Measurements from ENCODE around the gene RPS3. TPM values are rescaled to one million over a fixed set of nuclear protein-coding genes. Genes with fewer than 3 reads are reported as not detected.

RPS3 gene
- total and polyA plus RNA-seq, 2 of the 13 experiments (the other 11 are each of a cell fraction or from before 2014, with no cell fraction given), result 2,143 to 3,616 TPM

DNA sequence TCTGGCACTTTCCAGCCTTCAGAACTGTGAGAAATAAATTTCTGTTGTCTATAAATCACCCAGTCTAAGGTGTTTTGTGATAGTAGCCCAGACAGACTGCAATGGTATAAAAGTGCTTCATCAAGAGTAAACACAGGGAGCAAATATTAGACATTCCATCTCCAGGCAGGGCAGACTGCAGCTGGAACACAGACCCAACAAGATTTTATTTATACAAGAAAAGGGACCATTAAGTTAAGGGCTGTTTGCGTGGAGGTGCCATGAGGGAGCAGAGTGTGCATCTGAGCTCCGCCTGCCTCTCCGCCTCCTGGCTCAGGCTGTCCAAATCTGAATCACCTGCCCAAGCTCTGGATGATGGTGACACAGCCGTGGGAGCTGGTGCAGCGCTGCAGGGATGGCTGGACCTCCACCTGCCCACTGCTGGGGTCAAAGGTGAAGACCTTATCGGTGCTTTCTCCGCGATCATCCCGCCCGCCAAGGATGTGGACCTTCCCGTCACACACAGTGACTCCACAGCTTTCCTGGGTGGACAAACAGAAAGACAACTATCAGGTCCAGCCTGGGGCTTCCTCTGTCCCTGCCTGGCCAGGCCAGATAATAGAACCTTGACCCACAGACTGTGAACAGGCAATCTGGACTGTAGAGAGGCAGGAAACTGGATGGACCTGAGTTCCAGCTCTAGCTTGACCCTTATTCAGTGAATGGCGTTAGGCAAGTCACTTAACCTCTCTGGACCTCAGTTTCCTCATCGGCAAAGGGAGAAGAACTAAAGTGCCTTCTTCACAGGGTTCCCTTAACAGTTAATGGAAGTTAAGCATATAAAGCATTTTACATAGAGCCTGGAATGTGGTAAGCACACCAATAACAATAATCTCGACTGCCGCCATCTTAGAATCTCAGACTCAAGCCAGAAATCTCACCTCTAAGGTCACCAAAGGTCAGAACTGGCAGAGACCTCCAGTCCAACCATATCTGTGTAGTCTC lies 23.2 kb downstream of the RPS3 start (continued):
- TF ChIP-seq RFX5 (IDR thresholded peaks at IDR 0.05; ENCODE audit: low read depth, low read length), result no peak
- TF ChIP-seq SP2 (CRISPR knock-in tag; IDR thresholded peaks at IDR 0.05), result no peak
- no peak for TF ChIP-seq MAFG (CRISPR knock-in tag; IDR thresholded peaks at IDR 0.05)
- TF ChIP-seq ZNF737 (CRISPR knock-in tag; IDR thresholded peaks at IDR 0.05; ENCODE audit: borderline replicate concordance), result no peak
- TF ChIP-seq ZNF496 (CRISPR knock-in tag; IDR thresholded peaks at IDR 0.05; ENCODE audit: insufficient replicate concordance), result no peak
- TF ChIP-seq TEAD2 (CRISPR knock-in tag; IDR thresholded peaks at IDR 0.05), result no peak
- TF ChIP-seq CREBL2 (CRISPR knock-in tag; IDR thresholded peaks at IDR 0.05; ENCODE audit: borderline replicate concordance), result no peak
- TF ChIP-seq ZNF501 (CRISPR knock-in tag; IDR thresholded peaks at IDR 0.05), result no peak
- no peak for TF ChIP-seq ZNF850 (CRISPR knock-in tag; conservative IDR thresholded peaks at IDR 0.05)
- no peak for TF ChIP-seq NCOA5 (CRISPR knock-in tag; IDR thresholded peaks at IDR 0.05)
- no peak for TF ChIP-seq SOX13 (IDR thresholded peaks at IDR 0.05)
- no peak; a peak in 1 of 4 replicates for TF ChIP-seq SOX13 (CRISPR knock-in tag; conservative IDR thresholded peaks at IDR 0.05 in 1 of 2, IDR thresholded peaks at IDR 0.05 in 1 of 2)
- TF ChIP-seq MATR3 (CRISPR knock-in tag; IDR thresholded peaks at IDR 0.05), result no peak
- no peak for TF ChIP-seq ZNF275 (CRISPR knock-in tag; IDR thresholded peaks at IDR 0.05; ENCODE audit: borderline replicate concordance)
- no peak for TF ChIP-seq ZUFSP (CRISPR knock-in tag; IDR thresholded peaks at IDR 0.05; ENCODE audit: borderline replicate concordance)
- no peak for TF ChIP-seq SPEN (CRISPR knock-in tag; IDR thresholded peaks at IDR 0.05; ENCODE audit: low read depth)
- TF ChIP-seq POLR2A (IDR thresholded peaks at IDR 0.05; ENCODE audit: insufficient read depth in 1 of 2, low read depth in 2 of 2, low read length in 2 of 2), result no peak
- no peak for TF ChIP-seq ZNF562 (CRISPR knock-in tag; IDR thresholded peaks at IDR 0.05; ENCODE audit: borderline replicate concordance)
- no peak for TF ChIP-seq STAT5B (CRISPR knock-in tag; IDR thresholded peaks at IDR 0.05)
- TF ChIP-seq ZFP36 (IDR thresholded peaks at IDR 0.05; ENCODE audit: borderline replicate concordance, low read depth, low read length, partially characterized antibody), result no peak
- TF ChIP-seq RFXAP (CRISPR knock-in tag; IDR thresholded peaks at IDR 0.05; ENCODE audit: borderline replicate concordance), result no peak
- TF ChIP-seq ZZZ3 (CRISPR knock-in tag; IDR thresholded peaks at IDR 0.05; ENCODE audit: borderline replicate concordance), result no peak
- no peak for TF ChIP-seq FOXC1 (CRISPR knock-in tag; IDR thresholded peaks at IDR 0.05; ENCODE audit: borderline replicate concordance)
- no peak for TF ChIP-seq TBX2 (CRISPR knock-in tag; IDR thresholded peaks at IDR 0.05; ENCODE audit: borderline replicate concordance)
- TF ChIP-seq BCL6 (CRISPR knock-in tag; IDR thresholded peaks at IDR 0.05), result peak; percentile 23; the same call in 1 of the 2 replicates
- no peak for TF ChIP-seq SIN3B (IDR thresholded peaks at IDR 0.05; ENCODE audit: low read length)
- TF ChIP-seq SALL2 (CRISPR knock-in tag; IDR thresholded peaks at IDR 0.05), result 0 out of 2 replicates have a peak, but pooled peaks have one; percentile 71
- TF ChIP-seq TAF15 (IDR thresholded peaks at IDR 0.05; ENCODE audit: low read depth, low read length, poor library complexity, severe bottlenecking), result no peak

Data from HepG2 (cell line).